DMS79 treated with DMSO at 0.1 percent for 48 hours (cell line): Measurements from ENCODE around the gene FHIT.
"Not testable (repeated sequence)": the region's sequence is repeated elsewhere in the genome, so short reads cannot be mapped to it uniquely, and the experiment has no call there.

Experiments used
- DNase-seq: peaks from one replicate; lab custom pipeline; 2025; lab: John Stamatoyannopoulos, UW

The FHIT gene

DNA sequence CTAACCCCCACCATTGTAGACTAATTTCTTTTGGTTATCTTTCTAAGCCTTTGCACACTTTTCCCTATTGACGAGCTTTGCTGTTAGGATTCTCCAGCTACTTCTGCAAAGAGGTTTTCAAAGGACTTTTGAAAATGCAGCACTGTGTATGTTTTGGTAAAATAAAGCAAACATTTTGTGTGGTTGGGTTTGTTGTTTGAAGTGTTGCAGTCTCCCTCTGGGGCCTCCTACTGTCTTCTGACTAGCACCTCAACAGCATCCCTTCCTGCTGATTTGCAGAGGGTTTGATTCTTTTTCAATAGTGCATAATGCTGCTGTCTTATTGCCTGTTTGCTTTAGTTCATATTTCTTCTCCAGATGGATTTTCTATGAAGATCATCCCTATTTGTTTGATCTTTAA lies 1426.4 kb downstream of the FHIT start:
- no peak for DNase-seq

DNA sequence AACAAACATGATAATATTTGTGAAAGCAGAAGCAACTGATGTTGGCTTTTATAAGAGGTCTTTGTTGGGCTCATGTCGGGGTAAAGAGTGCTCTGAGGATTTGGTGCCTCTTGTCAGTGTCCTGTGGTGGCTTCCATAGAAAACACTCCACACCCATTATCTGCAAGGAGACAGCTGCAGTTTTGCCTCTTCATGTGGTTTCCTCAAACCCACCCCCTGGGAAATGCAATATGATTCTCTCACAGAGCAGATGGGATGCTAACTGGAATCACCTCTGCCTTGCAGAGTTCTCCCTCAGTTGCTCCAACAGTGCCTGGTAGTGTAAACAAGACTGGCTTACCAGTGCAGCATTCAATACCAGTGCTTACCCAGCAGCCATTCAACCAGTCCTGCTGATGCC lies 1430.0 kb downstream of the FHIT start:
- no peak for DNase-seq

DNA sequence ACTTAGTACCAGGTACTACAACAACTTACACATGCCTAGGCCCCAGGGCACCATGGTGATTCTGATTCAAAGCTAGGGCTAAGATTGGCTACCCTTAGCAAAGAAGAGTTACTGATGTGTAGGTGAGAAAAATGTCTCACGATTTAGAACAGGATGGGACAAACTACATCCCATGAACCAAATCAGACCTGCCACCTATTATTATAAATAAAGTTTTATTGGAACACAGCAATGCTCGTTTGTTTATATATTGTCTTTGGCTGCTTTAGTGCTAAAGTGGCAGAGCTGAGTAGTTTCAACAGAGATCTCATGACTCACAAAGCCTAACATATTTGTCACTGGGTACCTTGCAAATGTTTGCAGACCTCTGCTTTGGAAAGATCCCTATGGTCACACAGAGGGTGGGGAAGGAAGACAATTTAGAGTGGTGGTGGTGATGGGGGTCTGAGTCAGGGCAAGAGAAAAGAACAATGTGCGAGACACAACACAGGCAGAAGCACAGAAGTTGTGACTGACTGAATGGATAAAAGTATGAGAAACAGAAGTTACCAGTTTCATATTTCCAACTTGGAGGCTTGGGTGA lies 1430.8 kb downstream of the FHIT start:
- no peak for DNase-seq

DNA sequence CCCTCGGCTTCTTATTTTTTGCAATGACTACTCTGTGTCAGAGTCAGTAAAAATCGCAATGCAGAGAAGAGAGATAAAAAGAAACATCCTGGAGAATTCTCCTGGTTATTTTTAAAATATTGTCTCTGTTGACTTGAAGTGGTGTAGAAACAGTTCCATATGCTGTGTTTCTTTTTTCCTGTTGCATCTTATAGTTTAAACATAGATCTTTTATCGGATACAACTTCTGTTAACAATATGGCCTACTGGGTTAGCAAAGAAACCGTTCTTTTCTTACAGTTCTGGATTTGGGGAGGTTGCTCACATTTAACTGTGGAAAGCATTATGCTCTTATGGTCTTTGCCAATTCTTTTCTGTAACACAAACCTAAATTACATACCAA lies 1432.3 kb downstream of the FHIT start:
- DNase-seq: no peak

DNA sequence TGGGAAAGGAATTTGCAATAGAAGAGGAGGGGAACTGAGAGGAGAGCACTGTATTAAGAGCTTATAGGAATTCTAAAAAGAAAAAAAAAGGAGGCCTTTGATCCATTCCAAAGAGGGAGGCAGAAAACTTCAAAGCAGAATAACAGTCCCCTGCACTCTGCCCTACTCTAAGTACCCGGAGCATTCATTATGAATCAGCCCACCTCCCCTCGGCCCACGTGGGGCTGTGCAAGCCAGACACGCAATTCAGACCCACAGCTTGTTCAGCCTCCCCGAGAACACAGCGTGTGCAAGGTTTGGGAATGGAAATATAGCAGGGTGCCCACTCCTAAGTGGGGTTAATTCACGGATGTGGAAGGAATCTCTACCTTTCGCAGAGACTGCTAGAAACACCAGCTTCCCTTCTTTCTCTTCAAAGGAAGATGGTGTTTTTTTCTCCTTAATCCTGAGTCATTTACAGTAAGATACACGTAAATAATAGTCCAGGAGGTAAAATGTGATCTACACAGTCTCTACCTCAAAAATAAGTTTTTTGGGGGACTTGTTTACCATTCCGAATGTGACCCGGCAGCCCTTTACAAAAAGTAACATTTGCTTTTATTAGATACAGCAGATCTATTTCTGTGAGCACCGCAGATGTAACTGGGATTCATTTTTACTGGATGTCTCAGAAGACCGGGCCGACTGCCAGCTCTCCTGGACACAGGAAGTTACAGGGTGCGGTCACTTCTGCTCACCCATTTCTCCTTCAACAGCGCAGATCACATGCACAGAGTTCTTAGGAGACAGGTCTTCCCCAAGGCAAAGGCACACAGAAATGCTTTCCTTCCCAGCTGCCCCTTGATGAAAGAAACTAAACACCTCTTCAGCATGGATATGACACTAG lies 1433.0 kb downstream of the FHIT start:
- DNase-seq: no peak

DNA sequence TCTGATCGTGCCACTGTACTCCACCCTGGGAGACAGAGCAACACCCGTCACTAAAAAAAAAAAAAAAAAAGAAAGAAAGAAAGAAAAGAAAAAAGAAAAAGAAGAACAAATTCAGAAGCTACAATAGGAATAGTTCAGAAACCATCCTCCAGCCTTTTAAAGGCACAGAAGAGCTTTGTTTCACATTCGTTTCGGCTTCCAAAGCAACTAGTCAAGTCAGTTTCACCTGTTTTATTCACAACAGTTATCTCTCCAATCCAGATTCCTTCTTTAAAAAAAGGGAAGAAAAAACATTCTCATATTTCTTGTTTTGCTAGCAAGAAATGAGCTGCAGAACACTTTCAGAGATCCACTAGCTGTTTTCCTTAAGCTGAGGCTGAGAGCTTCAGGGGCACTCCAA lies 1433.7 kb downstream of the FHIT start:
- DNase-seq: no peak

DNA sequence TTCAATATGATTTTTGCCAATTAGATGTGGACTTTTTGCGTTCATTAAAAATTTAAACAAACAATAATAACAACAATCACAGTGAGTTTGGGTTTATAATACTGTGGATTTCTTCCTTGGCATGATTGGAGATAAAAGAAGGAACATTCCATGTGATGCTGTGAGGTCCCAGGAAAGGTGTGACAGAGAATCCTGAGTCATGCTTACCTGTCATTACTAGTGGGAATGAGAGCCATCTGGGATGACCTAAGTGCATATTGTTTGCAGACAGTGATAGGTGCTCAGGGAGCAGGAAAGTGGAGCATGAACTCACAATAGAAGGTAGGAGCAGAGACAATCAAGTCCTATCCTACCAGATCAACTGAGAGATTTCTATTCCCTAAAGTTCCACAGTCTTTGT lies 1434.9 kb downstream of the FHIT start:
- DNase-seq: no peak

DNA sequence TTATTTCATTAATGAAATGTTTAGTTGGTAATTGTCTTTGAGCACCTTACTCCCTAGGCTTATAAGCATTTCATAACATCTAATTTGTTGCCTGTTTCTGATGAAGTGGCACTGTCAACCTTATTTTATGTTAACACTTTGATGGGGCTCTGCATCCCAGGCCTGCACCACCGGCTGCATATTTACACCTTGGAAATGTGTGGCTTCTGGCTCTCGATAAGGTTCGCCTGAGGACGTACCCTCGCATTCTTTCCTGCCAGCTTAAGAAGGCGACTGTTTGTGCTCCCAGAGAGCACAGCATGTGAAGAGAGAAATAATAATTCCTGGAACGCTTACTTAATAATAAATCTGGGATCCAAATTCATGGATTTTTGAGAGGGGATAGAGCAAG lies 1438.1 kb downstream of the FHIT start:
- no peak for DNase-seq

DNA sequence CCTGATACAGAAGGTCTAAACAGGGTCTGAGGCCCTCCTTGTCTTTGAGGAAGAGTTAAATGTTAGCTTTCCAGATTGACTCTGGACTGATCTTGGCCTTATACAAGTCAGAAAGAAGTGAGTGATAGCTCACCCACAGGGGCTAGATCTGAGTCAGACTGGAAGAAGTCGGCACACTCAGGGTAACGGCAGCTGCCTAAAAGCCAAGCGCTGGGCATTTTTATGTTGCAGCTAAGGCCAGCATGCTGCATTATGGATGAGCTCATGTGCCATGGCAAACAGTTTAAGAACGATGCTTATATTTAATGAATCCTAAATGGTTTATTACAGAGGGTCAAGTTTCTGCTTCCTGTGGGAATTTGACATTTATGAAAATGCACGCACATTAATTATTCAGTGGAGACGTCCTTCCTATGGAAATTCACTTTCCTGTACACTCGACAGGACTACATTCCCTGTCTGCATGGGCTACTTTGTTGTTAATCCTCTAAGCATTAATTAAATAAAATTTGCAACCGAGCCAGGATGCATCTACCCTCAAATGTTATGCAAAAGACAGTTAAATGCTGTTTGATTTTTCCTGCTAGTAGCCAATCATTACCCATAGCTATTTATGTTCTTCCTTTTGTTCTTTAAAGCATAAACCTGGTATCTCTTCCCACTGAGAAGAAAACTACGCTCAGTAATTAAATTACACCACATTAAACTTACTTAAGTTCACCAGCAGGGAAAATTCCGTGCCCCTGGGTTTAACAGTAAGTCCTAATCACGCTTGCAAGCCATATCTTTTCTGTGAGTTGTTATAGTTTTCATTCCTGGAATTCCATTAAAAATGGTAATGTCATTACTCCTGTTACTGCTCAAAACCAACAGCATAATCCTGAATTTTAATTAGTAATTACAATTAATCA lies 1438.8 kb downstream of the FHIT start:
- no peak for DNase-seq

DNA sequence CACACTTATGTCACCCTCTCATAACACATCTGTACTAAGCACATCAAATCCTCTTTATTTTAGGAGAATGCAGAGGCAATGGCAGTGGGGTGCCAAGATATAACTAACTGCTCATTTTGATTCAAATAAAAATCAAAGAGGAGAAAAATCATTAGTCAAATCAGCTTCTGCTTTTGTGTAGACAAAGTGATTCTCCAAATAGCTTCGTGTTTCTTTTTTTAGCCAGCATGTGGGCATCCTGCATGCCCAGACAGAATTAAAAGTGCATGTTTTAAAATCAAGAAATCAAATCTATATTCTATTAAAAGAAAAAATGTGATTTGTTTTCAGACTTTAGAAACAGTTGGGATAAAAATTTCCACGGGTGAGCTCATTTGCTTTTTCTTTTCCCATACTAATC lies 1440.1 kb downstream of the FHIT start:
- DNase-seq: no peak

DNA sequence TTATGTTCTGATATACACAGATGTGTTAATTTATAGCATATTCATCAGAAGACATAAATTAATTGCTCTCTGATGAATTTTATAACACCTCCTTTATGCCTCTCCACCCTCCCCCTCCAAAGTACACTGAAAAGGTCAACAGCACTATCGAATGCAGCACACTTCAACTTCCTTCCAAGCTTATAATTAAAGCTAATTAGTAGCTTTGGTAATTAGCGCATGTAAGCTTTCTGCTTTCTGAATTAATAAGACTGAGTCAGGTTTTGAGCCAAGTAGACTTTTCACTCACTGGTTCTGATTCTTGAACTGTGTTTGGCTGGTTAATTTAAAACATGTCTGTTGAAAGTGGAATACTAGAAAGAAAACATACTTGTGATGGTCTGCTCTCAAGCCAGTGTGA lies 1440.6 kb downstream of the FHIT start:
- no peak for DNase-seq

DNA sequence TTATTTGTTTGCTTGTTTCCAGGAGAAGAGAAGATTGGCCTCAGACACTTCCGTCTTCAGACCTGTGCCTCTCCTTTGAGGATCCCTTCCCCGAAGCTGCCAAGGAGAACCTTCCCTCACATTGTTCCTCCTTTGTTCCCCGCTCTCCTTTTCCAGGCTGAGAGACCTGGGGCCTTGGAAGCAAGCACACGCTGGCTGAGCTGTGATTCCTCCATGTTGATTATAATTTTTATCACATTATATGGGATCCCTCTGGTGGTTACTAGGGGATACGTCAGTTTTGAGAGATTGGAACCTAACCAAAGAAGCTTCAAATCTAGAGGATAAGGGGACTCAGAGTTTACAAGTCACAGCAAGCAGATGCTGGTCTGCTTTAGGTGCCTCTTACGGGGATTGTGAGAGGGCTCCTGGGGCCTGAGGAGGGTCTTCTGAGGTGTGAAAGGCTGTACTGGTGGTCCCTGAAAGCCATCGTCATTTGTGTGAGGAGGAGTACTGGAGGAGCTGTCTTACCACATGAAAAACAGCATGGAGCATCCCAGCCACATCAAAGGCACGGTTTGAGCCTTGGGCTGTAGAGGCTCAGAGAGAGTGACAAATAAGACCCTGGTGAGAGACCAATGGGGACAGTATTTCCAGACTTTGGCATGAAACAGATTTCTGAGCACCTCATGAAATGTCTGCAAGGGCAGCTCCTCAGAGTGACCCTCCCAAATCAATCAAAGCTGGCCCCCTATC lies 1441.4 kb downstream of the FHIT start:
- DNase-seq: no peak

DNA sequence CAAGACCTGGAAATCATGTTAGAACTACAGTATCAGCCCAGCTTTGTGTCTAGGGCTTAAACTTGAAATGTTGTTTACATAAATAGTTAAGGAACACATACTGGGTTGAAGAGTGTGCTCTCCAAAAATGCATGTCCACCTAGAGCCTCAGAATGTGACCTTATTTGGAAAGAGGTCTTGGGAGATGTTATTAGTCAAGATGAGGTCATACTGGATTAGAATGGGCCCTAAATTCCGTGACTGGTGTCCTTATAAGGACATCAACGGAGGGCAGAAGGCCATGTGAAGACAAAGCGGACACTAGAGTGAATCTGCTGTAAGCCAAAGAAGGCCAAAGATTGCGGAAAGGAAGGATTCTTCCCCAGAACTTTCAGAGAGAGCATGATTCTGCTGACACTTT lies 1442.2 kb downstream of the FHIT start:
- no peak for DNase-seq

DNA sequence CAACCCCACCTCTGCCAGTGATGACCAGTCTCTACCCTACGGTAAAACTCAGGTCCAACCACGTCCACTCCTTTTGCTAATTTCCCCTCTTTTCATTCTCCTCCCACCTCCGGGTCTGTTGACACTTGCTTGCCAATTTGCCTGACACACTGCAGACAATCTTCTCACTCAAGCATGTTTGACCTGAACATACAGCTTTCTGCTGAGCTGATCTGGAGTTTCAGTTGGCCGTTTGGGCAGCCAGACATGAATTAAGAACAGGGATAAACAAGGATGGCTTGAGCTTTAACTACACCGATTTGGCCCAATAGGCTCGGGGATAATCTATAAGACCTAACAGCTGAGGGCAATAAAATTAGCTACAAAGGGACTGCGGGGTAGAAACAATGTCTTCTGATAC lies 1442.8 kb downstream of the FHIT start:
- no peak for DNase-seq

DNA sequence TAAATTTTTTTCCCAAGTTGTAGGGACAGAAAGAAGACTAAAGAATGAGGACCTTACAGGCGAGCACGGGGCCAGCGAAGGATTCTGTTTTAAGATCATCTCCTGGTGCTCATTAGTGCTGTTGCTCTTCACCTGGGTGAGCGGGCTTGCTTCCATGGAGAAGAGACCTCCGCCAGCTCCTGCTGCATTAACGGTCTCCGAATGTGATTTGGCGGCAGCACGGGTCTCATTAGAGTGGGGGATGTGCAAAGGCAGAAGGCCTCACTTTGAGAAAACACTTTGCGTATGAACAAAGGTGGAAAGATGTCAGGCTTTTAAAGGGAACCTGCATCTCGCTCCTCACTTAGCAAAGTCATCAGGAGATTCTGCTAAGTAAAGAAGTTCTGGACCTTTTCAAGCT lies 1448.0 kb downstream of the FHIT start:
- no peak for DNase-seq

DNA sequence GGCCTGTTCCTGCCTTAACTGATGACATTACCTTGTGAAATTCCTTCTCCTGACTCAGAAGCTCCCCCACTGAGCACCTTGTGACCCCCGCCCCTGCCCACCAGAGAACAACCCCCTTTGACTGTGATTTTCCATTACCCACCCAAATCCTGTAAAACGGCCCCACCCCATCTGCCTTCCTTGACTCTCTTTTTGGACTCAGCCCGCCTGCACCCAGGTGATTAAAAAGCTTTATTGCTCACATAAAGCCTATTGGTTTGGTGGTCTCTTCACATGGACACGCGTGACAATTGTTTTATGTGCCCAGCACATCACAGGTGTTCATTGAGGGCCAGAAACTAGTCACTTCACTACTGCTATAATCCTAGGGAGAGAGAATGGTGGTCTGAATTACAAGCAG lies 1448.8 kb downstream of the FHIT start:
- not testable (repeated sequence) for DNase-seq

DNA sequence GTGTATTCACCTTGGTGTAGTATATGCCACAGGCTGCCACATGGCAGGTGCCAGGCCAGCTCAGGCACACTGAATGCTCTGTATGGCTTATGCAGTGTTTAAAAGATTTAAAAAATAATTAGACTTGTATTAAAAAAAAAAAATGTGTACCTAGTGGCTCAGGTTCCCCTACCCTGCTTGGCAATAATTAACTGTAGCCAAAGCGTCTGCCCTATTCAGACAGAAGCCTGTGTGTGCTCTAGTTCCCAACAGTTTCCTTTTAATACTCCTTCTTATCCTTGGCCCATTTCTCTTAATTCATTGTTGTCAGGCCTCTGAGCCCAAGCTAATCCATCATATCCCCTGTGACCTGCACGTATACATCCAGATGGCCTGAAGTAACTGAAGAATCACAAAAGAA lies 1449.2 kb downstream of the FHIT start:
- DNase-seq: no peak

DNA sequence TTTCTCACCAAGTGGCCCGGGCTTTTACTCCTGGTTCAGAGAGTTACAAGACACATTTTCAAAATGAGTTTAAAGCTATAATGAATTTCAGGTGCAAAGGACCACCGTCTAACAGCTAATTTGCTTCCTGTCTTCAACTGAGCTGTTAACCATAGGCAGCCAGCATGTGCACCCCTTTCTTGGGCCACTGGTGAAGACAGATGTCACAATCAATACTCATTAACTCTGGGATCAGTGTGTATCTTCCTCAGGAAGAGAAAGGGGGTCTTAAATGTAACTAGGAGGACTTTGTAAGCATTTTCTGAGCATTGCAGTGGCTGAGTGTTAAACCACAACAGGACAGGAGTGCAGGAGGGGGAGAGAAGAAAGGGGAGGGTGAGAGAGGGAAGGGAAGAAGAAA lies 1450.8 kb downstream of the FHIT start:
- no peak for DNase-seq

DNA sequence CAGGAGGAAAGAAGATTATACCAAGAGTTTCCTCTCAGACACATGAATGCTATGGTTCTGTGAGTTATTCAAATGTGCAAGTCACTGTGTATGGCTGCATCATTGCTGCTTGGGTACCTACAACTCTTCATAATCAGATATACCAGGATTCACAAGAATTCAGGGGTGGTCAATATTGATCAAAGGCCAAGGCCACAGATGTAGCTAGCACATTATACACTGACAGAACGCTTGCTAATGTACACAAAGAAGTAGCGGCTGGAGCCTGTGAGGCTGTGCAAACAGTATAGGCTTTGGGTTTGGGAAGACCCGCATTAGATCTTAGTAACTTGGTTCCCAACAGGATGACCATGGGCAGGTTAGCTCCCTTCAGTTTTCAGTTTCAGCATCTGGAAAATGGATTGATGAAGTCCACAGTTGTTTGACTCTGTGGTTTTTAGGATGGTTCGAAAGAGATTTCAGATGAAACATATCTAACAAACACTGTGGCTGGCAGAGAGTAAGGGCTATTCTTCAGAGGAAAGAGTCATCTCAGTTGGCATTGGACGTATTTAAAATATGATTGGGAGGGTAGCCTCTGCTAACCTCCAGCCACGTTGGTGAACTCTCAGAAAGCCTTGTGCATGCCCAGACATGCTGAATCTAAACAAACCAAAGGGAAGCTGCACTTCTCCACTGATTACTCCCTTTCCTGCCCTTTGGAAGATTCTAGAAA lies 1452.7 kb downstream of the FHIT start:
- DNase-seq: no peak

DNA sequence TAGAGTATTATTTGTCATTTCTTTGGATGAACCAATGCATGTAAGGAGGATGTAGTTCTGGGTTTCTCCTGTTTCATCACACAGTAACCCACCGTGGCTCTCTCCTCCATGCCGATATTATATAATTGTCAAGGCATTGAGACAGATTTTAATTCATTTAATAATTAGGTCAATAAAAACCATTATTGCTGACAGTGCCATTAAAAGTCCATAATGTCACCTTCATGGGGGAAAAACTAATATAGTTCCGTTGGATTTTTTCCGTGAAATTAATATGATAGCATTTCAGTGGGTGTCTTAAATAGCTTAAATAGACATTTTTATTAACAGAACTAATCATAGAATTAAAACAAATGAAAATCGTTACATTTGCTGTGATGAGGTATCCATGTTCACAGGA lies 1453.7 kb downstream of the FHIT start:
- DNase-seq: no peak

DNA sequence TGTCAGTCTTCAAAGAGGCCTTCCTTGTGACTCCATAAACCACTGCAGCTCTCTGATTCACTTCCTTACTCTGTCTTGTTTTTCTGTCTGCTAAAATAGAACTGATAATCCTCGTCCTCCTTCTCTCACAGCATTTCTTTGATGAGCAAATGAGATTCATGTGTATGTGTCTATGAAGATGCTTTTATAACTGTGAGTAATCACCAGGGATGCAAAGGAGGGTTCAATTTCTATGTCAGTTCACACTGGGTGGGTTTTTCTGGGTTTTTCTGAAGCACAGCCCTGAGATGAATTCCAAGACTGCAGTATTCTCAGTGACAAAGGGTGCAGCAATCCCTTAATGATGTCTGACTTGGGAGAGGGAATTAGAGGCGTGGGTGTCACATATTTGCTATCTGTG lies 1454.8 kb downstream of the FHIT start:
- no peak for DNase-seq

DNA sequence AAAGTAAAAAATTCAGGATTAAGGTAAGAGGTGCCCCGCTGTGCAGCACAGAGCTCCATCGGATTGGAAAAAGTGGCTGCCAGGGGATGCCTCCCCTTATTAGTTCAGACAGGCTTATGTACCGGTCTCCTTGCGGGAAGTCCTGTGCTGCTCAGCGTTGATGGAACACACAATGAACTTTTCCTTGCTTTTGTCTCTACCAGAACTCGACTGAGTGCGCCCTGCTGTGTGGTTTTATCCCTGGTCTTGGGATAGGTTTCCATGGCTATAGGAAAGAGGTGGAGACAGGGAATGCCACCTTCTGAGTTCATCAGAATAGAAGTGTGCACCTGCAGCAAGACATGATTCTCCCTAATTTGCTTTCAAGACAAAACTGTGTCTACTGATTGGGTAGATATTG lies 1455.5 kb downstream of the FHIT start:
- no peak for DNase-seq
